SK-N-SH (cell line): Measurements from ENCODE around the gene CFAP206. TPM values are rescaled to one million over a fixed set of nuclear protein-coding genes. Genes with fewer than 3 reads are reported as not detected.
"Not testable (repeated sequence)": the region's sequence is repeated elsewhere in the genome, so short reads cannot be mapped to it uniquely, and the experiment has no call there.

Experiments
- CTCF ChIA-PET: fragments of 300-600, 350-600 bp; formaldehyde crosslinking; extraction: SDS; loops from one replicate; lab custom pipeline; 2021; lab: Yijun Ruan, JAX
- POLR2A ChIA-PET: fragments of 350-600 bp; sonication (Branson Sonifier 250); formaldehyde crosslinking; extraction: SDS; loops from one replicate; lab custom pipeline; 2020; ENCODE audit warnings: antibody characterized with exemption, inconsistent platforms; lab: Yijun Ruan, JAX
- DNase-seq: peaks from one replicate; pipeline ENCODE4 v3.0.0; 2012
- H2AFZ ChIP-seq: fragments of 200-600 bp; sonication (generic); 2 replicates; pipeline ENCODE4 v1.8.1; 2016; ENCODE audit warnings: antibody characterized with exemption, mild to moderate bottlenecking, low read depth
- H3F3A ChIP-seq: fragments of 200-600 bp; sonication (generic); replicated peaks from 2 replicates; pipeline ENCODE3; 2016; ENCODE audit warnings: antibody characterized with exemption, mild to moderate bottlenecking; ENCODE audit not compliant: insufficient read depth
- H3K27ac ChIP-seq, 2 experiments: fragments of 200-500 bp in 1 of 2; fragments of 200-600 bp in 1 of 2; sonication (Bioruptor generic) in 1 of 2; sonication (generic), shearing (Covaris generic) in 1 of 2; 2 replicates each; pipeline versions ENCODE4 v1.5.1 to v1.6.1; 2014 to 2016; ENCODE audit warnings: low read depth in 2 of 2, inconsistent platforms in 1 of 2, low read length in 1 of 2, mild to moderate bottlenecking in 1 of 2, mixed read lengths in 1 of 2
- H3K27me3 ChIP-seq: fragments of 200-600 bp; sonication (generic), shearing (Covaris generic); 2 replicates; pipeline ENCODE4 v1.6.1; 2016; ENCODE audit warnings: mixed run types; ENCODE audit not compliant: insufficient read depth
- H3K36me3 ChIP-seq, 2 experiments: fragments of 200-500 bp in 1 of 2; fragments of 200-600 bp in 1 of 2; sonication (Bioruptor generic) in 1 of 2; sonication (generic) in 1 of 2; replicated peaks in 1 of 2; 2 replicates each; pipeline versions ENCODE3 to v1.5.1; 2014 to 2016; ENCODE audit warnings: low read length in 1 of 2, mild to moderate bottlenecking in 1 of 2; ENCODE audit not compliant: insufficient read depth in 2 of 2, control insufficient read depth in 1 of 2
- H3K4me1 ChIP-seq, 2 experiments: fragments of 200-500 bp in 1 of 2; fragments of 200-600 bp in 1 of 2; sonication (Bioruptor generic) in 1 of 2; sonication (generic), shearing (Covaris generic) in 1 of 2; 2 replicates each; pipeline versions ENCODE4 v1.5.1 to v1.6.1; 2014 to 2016; ENCODE audit warnings: low read depth in 1 of 2, low read length in 1 of 2, mixed run types in 1 of 2; ENCODE audit not compliant: insufficient read depth in 2 of 2, control insufficient read depth in 1 of 2
- H3K4me2 ChIP-seq: fragments of 200-600 bp; sonication (generic), shearing (Covaris generic); 2 replicates; pipeline ENCODE4 v1.6.1; 2017; ENCODE audit warnings: mixed run types
- H3K4me3 ChIP-seq, 2 experiments: fragments of 200-500 bp in 1 of 2; fragments of 200-600 bp in 1 of 2; sonication (Bioruptor generic) in 1 of 2; sonication (generic), shearing (Covaris generic) in 1 of 2; 2 replicates each; pipeline versions ENCODE4 v1.5.1 to v1.8.1; 2014 to 2016; ENCODE audit warnings: low read depth in 2 of 2, inconsistent platforms in 1 of 2, low read length in 1 of 2, mild to moderate bottlenecking in 1 of 2, mixed read lengths in 1 of 2, moderate library complexity in 1 of 2
- H3K79me2 ChIP-seq: fragments of 200-600 bp; sonication (generic); 2 replicates; pipeline ENCODE4 v1.8.1; 2017; ENCODE audit warnings: mild to moderate bottlenecking; ENCODE audit not compliant: insufficient read depth
- H3K9ac ChIP-seq: fragments of 200-600 bp; sonication (generic); 2 replicates; pipeline ENCODE4 v1.6.1; 2017; ENCODE audit warnings: mixed run types
- H3K9me2 ChIP-seq: fragments of 200-600 bp; sonication (generic); 2 replicates; pipeline ENCODE4 v1.6.1; 2017; ENCODE audit warnings: mixed run types
- H3K9me3 ChIP-seq: fragments of 200-600 bp; sonication (generic); 2 replicates; pipeline ENCODE4 v1.6.1; 2017; ENCODE audit warnings: mixed run types, mild to moderate bottlenecking, moderate library complexity
- H4K20me1 ChIP-seq: fragments of 200-600 bp; sonication (generic); 2 replicates; pipeline ENCODE4 v1.6.1; 2017; ENCODE audit warnings: mild to moderate bottlenecking, mixed run types; ENCODE audit not compliant: insufficient read depth
- CHD2 ChIP-seq: fragments of 150-350 bp; IDR thresholded peaks from 2 replicates; pipeline ENCODE4 v1.6.1; 2018; ENCODE audit warnings: low read length; ENCODE audit not compliant: partially characterized antibody
- GABPA ChIP-seq: IDR thresholded peaks from 2 replicates; pipeline ENCODE4 v1.4.0; 2012; ENCODE audit warnings: low read depth, mild to moderate bottlenecking
- IRF3 ChIP-seq: fragments of 150-350 bp; IDR thresholded peaks from 2 replicates; pipeline ENCODE4 v1.6.1; 2016; ENCODE audit warnings: mild to moderate bottlenecking, low read depth, low read length
- RCOR1 ChIP-seq: fragments of 150-350 bp; IDR thresholded peaks from 2 replicates; pipeline ENCODE4 v1.6.1; 2017; ENCODE audit warnings: antibody characterized with exemption, low read length
- REST ChIP-seq: IDR thresholded peaks from 2 replicates; pipeline ENCODE4 v1.6.1; 2012; ENCODE audit warnings: mild to moderate bottlenecking, low read depth, low read length, moderate library complexity
- SIN3A ChIP-seq: IDR thresholded peaks from 2 replicates; pipeline ENCODE4 v1.6.1; 2012; ENCODE audit warnings: low read depth, mild to moderate bottlenecking, low read length, moderate library complexity, borderline replicate concordance
- WGBS: methylation state at CpG from one replicate; pipeline ENCODE4 v1.1.6; 2017; ENCODE audit warnings: low lambda C conversion rate; 5-methylcytosine and 5-hydroxymethylcytosine counted together
- polyA plus RNA-seq, 3 experiments: library from polyadenylated mRNA; depleted of rRNA; stranded (reverse); fragments of >200 nt; gene quantifications; 2 replicates each; pipeline ENCODE4 v1.2.3, GENCODE V29; 2012

CFAP206 gene
- polyA plus RNA-seq, 1 of the 3 experiments (the other 2 are of a cell fraction) = 0.46 TPM

- H3K27ac ChIP-seq = no peak overlapping the region
- H3K4me3 ChIP-seq = no peak overlapping the region
- H3K4me1 ChIP-seq = no peaks in the 10 kb centered on the region
- TF ChIP-seq REST = no peak
- TF ChIP-seq RCOR1 = no peak
- TF ChIP-seq GABPA = no peak
- no peak for TF ChIP-seq CHD2
- TF ChIP-seq IRF3 = no peak
- TF ChIP-seq SIN3A = no peak
- no peaks in the 10 kb centered on the region for H3K9me3 ChIP-seq
- H3K27me3 ChIP-seq = no peaks in the 10 kb centered on the region
- WGBS = 99% methylated on average over 4 of the region's 4 CpGs
- no peak for DNase-seq
- no peak overlapping the region for H3K4me2 ChIP-seq
- ChIA-PET POLR2A (no interaction called here), CTCF (no interaction called here)
- peaks cover 6% of the 10 kb centered on the region for H3F3A ChIP-seq
- no peak overlapping the region for H2AFZ ChIP-seq
- H4K20me1 ChIP-seq = no peaks in the 10 kb centered on the region
- no peaks in the 10 kb centered on the region for H3K79me2 ChIP-seq
- H3K9ac ChIP-seq = no peak overlapping the region
- no peaks in the 10 kb centered on the region for H3K9me2 ChIP-seq
- H3K36me3 ChIP-seq = peaks cover 7 to 13% of the 10 kb centered on the region in 2 experiments
Observed at GRCh38 chr6:87487555-87487954, 79.8 kb downstream of the CFAP206 start.

GRCh38 chr6:87489326-87489725 lies 81.6 kb downstream of the CFAP206 start:
- peaks cover 9 to 16% of the 10 kb centered on the region in 2 experiments for H3K36me3 ChIP-seq
- WGBS = 87% methylated on average over 8 of the region's 8 CpGs
- H4K20me1 ChIP-seq, H3F3A ChIP-seq, H3K4me3 ChIP-seq, H3K9me3 ChIP-seq, DNase-seq, H3K9ac ChIP-seq, H3K4me2 ChIP-seq, H3K79me2 ChIP-seq, H3K27me3 ChIP-seq, H2AFZ ChIP-seq, H3K9me2 ChIP-seq, H3K4me1 ChIP-seq, H3K27ac ChIP-seq: not testable (repeated sequence)
- POLR2A ChIA-PET = interaction anchor here (0.8 kb wide), 1 partner anchor 14 kb away, joined by 3 read pairs; no protein-coding TSS in a partner anchor
- CTCF ChIA-PET = interaction anchor here (1.0 kb wide), 1 partner anchor 96 kb away, joined by 4 read pairs; no protein-coding TSS in a partner anchor
